ENCODE measurements around the gene KATNB1.
"Not testable (repeated sequence)": the region's sequence is repeated elsewhere in the genome, so short reads cannot be mapped to it uniquely, and the experiment has no call there.

The KATNB1 gene

DNA sequence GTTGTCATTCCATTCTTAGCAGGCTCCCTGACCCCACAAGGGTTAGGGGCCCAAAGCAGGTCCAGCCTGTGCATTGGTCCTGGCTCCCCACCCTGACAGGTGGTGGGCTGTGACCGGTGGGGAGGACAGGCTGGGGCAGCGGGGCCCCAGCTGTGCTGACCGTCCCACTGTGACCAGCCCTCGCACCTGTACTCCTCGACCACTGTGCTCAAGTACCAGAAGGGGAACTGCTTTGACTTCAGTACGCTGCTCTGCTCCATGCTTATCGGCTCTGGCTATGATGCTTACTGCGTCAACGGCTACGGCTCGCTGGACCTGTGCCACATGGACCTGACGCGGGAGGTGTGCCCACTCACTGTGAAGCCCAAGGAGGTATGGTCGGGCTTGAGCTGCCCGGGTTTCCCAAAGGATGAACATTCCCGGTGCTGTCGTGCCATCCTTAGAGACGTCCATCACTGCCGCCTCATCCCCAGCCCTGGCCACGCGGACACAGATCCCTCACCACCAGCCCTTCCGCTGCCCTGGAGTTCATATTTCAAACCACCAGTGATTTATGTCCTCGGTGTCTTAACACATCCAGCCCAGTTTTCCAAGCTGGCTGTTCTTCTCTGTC is 33.7 kb upstream of the KATNB1 start:
- DNase-seq (ENCODE audit: low spot score) = no peak

DNA sequence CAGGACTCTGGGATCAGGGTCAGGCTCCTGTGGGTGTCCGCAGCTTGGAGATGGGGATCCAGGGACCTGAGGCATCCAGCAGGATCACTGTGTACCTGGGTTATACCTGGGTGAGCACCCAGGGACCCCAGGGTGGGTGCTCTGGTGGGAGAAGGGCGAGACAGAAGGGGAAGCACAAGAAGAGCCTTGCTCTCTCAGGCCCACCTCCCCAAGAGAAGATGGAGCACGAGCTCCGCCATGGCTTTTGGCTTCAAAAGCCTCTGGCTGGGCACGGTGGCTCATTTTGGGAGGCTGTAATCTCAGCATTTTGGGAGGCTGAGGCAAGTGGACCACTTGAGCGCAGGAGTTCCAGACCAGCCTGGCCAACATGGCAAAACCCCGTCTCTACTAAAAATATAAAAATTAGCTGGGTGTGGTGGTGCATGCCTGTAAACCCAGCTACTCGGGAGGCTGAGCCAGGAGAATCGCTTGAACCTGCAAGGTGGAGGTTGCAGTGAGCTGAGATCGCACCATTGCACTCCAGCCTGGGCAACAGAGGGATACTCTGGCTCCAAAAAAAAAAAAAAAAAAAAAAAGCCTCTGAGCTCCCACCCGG is 32.1 kb upstream of the KATNB1 start:
- DNase-seq (ENCODE audit: low spot score) = no peak

- DNase-seq (ENCODE audit: low spot score) = no peak
Observed at GRCh38 chr16:57704011-57704904, 31.3 kb upstream of the KATNB1 start.

GRCh38 chr16:57704905-57705852 is 30.4 kb upstream of the KATNB1 start:
- no peak for DNase-seq (ENCODE audit: low spot score)

GRCh38 chr16:57706717-57707116 is 28.9 kb upstream of the KATNB1 start:
- DNase-seq (ENCODE audit: low spot score) = no peak

DNA sequence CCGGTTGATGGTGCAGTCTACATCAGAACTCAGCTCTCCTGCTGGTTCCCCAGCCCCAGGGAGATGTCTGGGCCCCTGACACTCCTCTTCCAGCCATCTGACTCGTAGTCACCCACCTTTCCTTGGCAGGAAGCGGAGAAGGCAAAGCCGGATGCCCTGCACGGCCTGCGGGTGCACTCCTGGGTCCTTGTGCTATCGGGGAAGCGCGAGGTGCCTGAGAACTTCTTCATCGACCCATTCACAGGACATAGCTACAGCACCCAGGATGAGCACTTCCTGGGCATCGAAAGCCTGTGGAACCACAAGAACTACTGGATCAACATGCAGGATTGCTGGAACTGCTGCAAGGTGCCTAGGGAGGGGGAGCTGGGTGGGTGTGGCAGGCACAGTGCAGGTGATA is 28.2 kb upstream of the KATNB1 start:
- no peak for DNase-seq (ENCODE audit: low spot score)

DNA sequence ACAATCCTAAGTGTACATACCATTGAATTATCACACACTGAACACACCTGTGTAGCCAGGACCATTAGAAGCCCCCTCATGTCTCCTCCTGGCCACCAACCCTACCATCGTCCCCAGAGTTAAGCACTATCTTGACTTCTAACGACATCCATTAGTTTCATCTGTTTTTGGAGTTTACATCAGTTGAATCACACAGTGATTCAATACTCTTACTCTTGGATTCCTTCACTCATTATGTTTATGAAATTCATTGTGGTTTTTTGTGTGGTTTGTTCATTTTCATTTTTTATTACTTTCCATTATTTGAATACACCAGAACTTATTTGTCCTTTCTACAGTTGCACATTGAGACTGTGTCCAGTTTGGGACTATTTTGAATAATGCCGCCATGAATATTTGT is 27.4 kb upstream of the KATNB1 start:
- DNase-seq (ENCODE audit: low spot score) = no peak

DNA sequence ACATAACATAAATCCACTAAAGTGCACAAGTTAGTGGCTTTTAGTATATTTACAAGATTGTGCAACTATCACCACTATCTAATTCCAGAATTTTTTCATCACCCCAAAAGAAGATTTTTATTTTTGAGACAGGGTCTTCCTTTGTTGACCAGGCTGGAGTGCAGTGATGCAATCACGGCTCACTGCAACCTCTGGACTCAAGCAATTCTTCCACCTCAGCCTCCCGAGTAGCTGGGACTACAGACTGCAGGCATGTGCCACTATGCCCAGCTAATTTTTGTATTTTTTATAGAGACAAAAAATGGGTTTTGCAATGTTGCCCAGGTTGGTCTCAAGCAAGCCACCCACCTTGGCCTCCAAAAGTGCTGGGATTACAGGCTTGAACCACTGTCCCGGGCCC is 25.9 kb upstream of the KATNB1 start:
- DNase-seq (ENCODE audit: low spot score) = no peak

DNA sequence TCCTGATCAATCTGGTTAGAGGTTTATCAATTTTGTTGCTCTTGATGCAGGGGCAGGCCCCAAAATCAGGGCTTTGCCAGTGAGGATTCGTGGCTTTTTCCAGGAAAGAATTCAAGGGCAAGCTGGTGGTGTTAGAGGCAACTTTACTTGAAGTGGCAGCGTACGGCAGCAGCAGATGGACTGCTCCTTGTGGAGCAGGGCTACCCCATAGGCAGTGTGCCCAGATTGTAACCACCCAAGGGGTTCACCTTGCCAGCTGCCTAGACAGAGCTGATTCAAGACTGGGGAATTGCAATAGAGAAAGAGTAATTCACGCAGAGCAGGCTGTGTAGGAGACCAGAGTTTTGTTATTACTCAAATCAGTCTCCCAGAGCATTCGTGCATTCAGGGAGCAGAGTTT is 24.2 kb upstream of the KATNB1 start:
- no peak for DNase-seq (ENCODE audit: low spot score)

DNA sequence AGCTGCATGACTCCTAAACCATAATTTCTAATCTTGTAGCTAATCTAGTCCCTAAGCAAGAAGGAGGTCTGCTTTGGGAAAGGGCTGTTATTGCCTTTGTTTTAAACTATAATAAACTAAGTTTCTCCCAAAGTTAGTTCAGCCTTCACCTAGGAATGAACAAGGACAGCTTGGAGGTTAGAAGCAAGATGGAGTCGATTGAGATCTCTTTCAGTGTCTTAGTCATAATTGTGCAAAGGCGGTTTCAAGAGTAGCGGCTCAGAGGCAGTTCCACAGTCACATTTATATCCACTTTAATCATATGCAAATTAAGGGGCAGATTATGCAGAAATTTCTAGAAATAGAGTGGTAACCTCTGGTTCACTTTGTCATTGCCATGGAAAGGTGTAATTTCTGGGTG is 23.6 kb upstream of the KATNB1 start:
- DNase-seq (ENCODE audit: low spot score) = no peak

GRCh38 chr16:57712569-57712968 is 23.0 kb upstream of the KATNB1 start:
- DNase-seq (ENCODE audit: low spot score) = not testable (repeated sequence)

GRCh38 chr16:57713596-57713995 is 22.0 kb upstream of the KATNB1 start:
- DNase-seq (ENCODE audit: low spot score) = no peak

- DNase-seq (ENCODE audit: low spot score) = no peak
Observed at GRCh38 chr16:57714047-57714446, 21.5 kb upstream of the KATNB1 start.

- DNase-seq (ENCODE audit: low spot score) = peak; percentile 60
Observed at GRCh38 chr16:57720142-57720575, 15.4 kb upstream of the KATNB1 start.

- no peak for DNase-seq (ENCODE audit: low spot score)
Observed at GRCh38 chr16:57721356-57722209, 14.0 kb upstream of the KATNB1 start.

DNA sequence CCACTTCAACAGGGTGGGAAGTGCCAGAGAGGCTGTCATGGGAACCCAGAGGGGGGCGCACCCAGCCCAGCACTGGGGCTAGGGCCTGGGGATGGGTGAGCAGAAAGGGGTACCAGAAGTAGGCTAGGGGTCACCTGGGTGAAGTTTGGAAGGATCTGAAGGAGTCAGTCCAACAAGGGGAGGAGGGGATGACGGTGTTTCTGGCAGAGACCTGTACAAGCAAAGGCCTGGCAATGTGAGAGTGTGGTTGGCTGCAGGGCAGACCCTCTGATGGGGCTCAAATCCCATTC is 13.4 kb upstream of the KATNB1 start:
- no peak for DNase-seq (ENCODE audit: low spot score)

- no peak for DNase-seq (ENCODE audit: low spot score)
Observed at GRCh38 chr16:57722651-57723050, 12.9 kb upstream of the KATNB1 start.

- DNase-seq (ENCODE audit: low spot score) = no peak
Observed at GRCh38 chr16:57723170-57723569, 12.4 kb upstream of the KATNB1 start.

GRCh38 chr16:57724531-57724930 is 11.0 kb upstream of the KATNB1 start:
- no peak for DNase-seq (ENCODE audit: low spot score)

- DNase-seq (ENCODE audit: low spot score) = no peak
Observed at GRCh38 chr16:57725151-57725550, 10.4 kb upstream of the KATNB1 start.

DNA sequence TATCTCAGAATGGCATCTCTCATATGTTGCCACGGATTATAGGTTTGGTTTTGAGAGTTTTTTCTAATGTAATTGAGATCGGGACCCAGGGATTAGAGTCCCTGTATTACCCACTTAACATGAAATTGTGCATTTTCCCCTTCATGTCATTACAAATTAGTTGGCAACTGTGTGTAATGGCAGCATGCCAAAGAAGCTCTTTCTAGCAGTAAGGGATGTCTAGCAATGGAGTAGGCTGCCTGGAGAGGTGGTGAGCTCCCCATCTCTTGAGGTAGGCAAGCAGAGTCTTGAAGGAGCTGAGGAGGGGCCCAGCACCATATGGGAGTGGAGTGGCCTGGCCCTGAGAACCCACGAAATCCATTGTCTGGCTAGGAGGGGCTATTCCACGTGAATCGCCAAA is 10.0 kb upstream of the KATNB1 start:
- DNase-seq (ENCODE audit: low spot score) = no peak
